Fibroblast of mammary gland (primary cell): ENCODE measurements around the gene ANKRD62.
"Not testable (repeated sequence)": the region's sequence is repeated elsewhere in the genome, so short reads cannot be mapped to it uniquely, and the experiment has no call there.

Experiments used
- DNase-seq: peaks from one replicate; pipeline ENCODE4 v3.0.0-alpha.2; 2010; ENCODE audit warnings: low read depth
- H3K4me3 ChIP-seq: 2 replicates; pipeline ENCODE4 v1.5.1; 2011; ENCODE audit warnings: low read depth, mild to moderate bottlenecking, low read length, moderate library complexity; ENCODE audit not compliant: control insufficient read depth
- TF ChIP-seq, protein P1 (sequence below): conservative IDR thresholded peaks from 2 replicates; pipeline ENCODE4 v1.5.1; 2011; ENCODE audit warnings: low read depth, low read length, inconsistent platforms; ENCODE audit not compliant: control insufficient read depth, insufficient read depth

ANKRD62 gene

GRCh38 chr18:12119358-12119757, 25.7 kb downstream of the ANKRD62 start:
- no peak overlapping the region for H3K4me3 ChIP-seq
- TF ChIP-seq, protein P1, sequence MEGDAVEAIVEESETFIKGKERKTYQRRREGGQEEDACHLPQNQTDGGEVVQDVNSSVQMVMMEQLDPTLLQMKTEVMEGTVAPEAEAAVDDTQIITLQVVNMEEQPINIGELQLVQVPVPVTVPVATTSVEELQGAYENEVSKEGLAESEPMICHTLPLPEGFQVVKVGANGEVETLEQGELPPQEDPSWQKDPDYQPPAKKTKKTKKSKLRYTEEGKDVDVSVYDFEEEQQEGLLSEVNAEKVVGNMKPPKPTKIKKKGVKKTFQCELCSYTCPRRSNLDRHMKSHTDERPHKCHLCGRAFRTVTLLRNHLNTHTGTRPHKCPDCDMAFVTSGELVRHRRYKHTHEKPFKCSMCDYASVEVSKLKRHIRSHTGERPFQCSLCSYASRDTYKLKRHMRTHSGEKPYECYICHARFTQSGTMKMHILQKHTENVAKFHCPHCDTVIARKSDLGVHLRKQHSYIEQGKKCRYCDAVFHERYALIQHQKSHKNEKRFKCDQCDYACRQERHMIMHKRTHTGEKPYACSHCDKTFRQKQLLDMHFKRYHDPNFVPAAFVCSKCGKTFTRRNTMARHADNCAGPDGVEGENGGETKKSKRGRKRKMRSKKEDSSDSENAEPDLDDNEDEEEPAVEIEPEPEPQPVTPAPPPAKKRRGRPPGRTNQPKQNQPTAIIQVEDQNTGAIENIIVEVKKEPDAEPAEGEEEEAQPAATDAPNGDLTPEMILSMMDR, result no peak
- DNase-seq, result no peak

DNA sequence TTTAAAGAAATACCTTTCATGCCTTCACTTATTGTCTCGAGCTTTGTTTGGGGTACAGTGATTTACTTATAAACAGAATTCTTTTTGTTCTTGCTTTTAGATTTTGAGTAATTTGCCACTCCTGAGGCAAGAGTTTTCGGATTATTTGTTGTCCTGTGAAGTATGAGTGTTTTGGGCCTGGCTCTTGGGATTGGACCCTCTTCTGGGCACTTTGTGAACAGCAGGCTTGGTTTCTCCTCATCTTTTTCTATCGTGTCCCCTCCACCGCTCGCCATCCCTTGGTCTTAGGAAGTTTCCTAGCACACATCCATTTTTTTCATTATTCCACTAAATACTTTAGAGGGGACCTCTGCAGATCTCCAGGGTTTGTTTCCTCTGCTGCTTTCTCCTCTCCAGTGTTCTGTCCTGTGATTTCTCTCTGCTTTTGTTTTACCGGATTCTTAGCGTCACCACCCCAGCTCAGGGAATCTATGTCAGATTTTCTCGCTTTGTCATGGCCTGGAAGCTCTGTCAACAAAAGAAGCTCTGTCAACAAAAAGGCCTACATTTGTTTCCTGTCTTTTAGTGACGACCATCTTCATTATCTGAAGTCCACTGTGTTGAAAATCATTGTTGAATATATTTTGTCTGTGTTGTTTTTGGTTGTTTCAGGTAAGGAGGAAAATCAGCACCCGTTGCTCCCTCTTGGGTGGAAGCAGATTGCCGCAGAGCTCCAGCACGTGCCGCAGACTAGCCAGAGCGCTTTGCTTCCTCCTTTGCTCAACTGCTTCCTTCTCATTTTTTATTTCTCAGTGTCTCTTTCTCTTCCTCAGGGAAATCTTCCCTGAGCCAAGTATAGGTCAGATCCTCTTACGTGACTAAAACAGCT, 27.8 kb downstream of the ANKRD62 start:
- TF ChIP-seq, protein P1, result peak; percentile 38
- DNase-seq, result peak; percentile 8
- no peak overlapping the region for H3K4me3 ChIP-seq

DNA sequence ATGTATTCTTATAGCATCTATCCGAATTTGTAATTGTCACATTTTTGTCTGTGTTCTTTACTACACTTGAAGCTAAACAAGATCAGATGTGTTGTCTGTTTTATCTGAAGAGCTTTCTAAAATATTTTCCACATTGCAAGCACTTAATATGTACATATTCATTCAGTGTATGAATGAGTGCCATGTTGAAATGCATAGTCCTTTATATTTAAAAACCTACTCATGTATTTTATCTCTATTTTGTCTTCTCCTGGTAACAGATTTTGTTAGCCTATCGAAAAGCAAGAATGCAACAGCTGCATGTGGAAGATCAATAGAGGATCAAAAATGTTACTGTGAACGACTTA, 28.4 kb downstream of the ANKRD62 start:
- not testable (repeated sequence) for DNase-seq, H3K4me3 ChIP-seq

- not testable (repeated sequence) for DNase-seq, H3K4me3 ChIP-seq
Observed at GRCh38 chr18:12127647-12128046, 34.0 kb downstream of the ANKRD62 start.

GRCh38 chr18:12138831-12139230, 45.2 kb downstream of the ANKRD62 start:
- not testable (repeated sequence) for DNase-seq, H3K4me3 ChIP-seq

- DNase-seq, H3K4me3 ChIP-seq: not testable (repeated sequence)
Observed at GRCh38 chr18:12140866-12141265, 47.2 kb downstream of the ANKRD62 start.

DNA sequence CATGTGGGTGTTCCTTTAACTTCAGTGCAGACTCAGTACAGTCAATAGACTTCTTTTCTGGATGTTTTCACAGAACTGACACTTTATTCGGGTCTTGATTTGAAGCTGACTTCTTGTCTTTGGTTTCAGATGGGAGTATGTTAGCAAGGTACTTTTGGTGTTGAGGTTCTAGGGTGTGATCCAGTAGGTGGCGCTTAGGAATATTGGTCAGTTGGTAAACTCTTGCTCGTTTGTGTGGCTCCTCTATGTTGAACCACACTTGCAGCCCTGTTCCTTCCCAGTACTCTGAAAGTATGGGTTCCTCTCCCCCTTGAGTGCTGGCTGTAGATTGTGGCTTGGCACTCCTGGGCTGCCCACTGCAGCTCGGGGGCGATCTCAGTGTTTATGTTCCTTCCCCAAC, 48.1 kb downstream of the ANKRD62 start:
- not testable (repeated sequence) for DNase-seq, H3K4me3 ChIP-seq

- DNase-seq, result not testable (repeated sequence)
Observed at GRCh38 chr18:12149431-12149830, 55.8 kb downstream of the ANKRD62 start.

DNA sequence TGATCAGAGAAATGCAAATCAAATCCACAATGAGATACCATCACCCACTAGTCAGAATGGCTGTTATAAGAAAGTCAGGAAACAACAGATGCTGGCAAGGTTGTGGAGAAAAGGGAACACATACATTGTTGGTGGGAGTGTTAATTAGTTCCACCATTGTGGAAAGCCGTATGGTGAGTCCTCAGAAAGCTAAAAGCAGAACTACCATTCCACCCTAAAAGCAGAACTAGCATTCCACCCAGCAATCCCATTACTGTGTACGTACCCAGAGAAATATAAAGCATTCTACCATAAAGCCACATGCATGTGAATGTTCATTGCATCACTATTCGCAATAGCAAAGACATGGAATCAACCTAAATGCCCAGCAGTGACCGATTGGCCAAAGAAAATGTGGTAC, 60.7 kb downstream of the ANKRD62 start:
- TF ChIP-seq, protein P1, result no peak
- H3K4me3 ChIP-seq, result no peak overlapping the region

More at GRCh38 chr18:12149431-12149830, 55.8 kb downstream of the ANKRD62 start:
- not testable (repeated sequence) for H3K4me3 ChIP-seq

DNA sequence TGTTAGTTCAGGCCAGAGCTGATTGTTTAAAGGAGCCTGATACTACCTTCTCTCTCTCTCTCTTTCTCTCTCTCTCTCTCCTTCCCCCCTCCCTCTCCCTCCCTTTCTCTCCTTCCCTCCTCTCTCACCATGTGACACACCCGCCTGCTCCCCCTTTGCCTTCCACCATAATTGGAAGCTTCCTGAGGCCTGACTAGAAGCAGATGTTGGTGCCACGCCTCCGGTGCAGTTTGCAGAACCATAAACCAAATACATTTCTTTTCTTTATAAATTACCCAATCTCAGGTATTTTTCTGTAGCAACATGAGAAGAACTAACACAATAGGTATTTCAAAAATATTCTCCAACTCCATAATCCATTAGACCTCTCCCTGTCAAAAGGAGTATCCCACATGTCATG, 62.4 kb downstream of the ANKRD62 start:
- DNase-seq, result peak; percentile 21
- no peak overlapping the region for H3K4me3 ChIP-seq
- TF ChIP-seq, protein P1, result no peak

More for the DNA sequence above, 60.7 kb downstream of the ANKRD62 start:
- no peak for DNase-seq
